HFF-Myc (cell line): ENCODE results near the gene TTF1.

Experiments used
- DNase-seq: peaks from one replicate; pipeline ENCODE4 v3.0.0-alpha.2; 2011; ENCODE audit warnings: low read depth; ENCODE audit errors: extremely low read depth
- H3K4me3 ChIP-seq: replicated peaks from 2 replicates; pipeline ENCODE4 v1.5.1; 2011; ENCODE audit warnings: low read depth, mild to moderate bottlenecking, control low read depth, low read length
- CTCF ChIP-seq: IDR thresholded peaks from 2 replicates; pipeline ENCODE4 v1.5.1; 2012; ENCODE audit warnings: mild to moderate bottlenecking, low read depth, low read length, control low read depth; ENCODE audit errors: missing control alignments

The TTF1 gene

GRCh38 chr9:132408521-132408920, 1.9 kb upstream of the TTF1 start:
- H3K4me3 ChIP-seq: no peak overlapping the region
- TF ChIP-seq CTCF: no peak
- DNase-seq: no peak

- peak overlapping the region; percentile 73 for H3K4me3 ChIP-seq
- no peak for DNase-seq
- no peak for TF ChIP-seq CTCF
These were observed 556 bp upstream of the TTF1 start for GRCh38 chr9:132407196-132407595.

GRCh38 chr9:132404228-132404881, 2.3 kb downstream of the TTF1 start:
- TF ChIP-seq CTCF: no peak
- H3K4me3 ChIP-seq: no peak overlapping the region
- no peak for DNase-seq

DNA sequence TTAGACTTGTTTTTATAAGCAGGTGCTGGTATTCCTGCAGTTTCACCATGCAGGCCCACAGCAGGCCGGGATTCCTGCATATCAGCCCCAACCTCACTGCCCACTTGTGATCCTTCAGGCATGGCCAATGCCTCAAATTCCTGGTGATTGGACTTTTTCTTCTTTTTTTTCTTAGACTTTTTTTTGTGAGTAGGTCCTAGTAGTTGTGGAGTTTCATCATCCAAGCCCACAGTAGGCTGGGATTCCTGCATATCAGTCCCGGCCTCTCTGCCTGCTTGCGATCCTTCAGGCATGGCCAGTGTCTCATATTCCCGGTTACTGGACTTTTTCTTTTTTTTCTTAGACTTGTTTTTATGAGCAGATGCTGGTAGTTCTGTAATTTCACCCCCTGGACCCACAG, 4.8 kb downstream of the TTF1 start:
- DNase-seq: no peak
- TF ChIP-seq CTCF: no peak
- no peak overlapping the region for H3K4me3 ChIP-seq

GRCh38 chr9:132395560-132395959, 11.1 kb downstream of the TTF1 start:
- TF ChIP-seq CTCF: no peak
- H3K4me3 ChIP-seq: no peak overlapping the region
- no peak for DNase-seq

DNA sequence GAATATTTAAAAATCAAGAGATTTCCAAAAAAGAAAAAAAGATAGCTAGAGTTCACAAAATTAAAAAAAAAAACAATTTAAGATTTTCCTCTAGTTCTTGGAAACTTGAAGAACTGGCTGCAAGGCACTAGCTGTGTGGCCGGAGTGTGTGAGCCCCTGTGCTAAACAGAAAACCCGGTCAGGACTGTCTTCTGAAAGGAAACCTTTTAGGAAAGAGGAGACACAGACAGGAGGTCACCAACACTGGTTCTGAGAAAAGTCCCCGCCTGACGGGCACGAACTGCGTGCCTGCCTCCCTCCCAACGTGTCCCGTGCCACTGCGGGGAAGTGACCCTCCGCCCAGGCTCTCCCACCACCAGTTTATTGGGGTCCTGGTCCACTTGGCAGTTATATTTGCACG, 15.2 kb downstream of the TTF1 start:
- TF ChIP-seq CTCF: no peak
- DNase-seq: no peak
- H3K4me3 ChIP-seq: no peak overlapping the region

DNA sequence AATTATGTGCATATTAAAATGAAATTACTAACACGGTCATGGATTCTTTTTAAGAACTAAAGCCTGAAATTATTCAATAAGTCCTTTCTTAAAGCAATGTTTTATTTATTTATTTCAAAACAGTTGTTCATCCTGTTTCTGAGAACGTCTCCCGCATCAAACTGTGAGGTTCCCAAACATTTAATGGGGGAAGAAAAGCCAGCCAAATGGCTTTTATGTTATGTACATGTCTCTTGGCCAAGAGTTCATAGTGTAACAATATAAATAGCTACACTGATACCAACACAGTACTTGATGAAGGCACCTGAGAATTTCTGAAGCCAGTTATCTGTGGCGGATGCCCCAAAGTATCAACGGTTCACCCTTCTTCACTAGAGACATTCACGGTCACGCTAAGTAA, 15.7 kb downstream of the TTF1 start:
- DNase-seq: no peak
- no peak for TF ChIP-seq CTCF
- no peak overlapping the region for H3K4me3 ChIP-seq
